Forelimb muscle (tissue), 1 donor: ENCODE data around the gene KLK6. TPM values are rescaled to one million over a fixed set of nuclear protein-coding genes. Genes with fewer than 3 reads are reported as not detected.

Source experiments
- DNase-seq: peaks from one replicate; pipeline ENCODE4 v3.0.0-alpha.2; 2013; ENCODE audit warnings: low read depth
- polyA plus RNA-seq: library from polyadenylated mRNA; unstranded; fragments of 120-200 nt; gene quantifications from one replicate; pipeline ENCODE4 v1.2.1, GENCODE V29; 2013; ENCODE audit not compliant: insufficient read length

KLK6 gene
- 0.10 TPM for polyA plus RNA-seq

DNA sequence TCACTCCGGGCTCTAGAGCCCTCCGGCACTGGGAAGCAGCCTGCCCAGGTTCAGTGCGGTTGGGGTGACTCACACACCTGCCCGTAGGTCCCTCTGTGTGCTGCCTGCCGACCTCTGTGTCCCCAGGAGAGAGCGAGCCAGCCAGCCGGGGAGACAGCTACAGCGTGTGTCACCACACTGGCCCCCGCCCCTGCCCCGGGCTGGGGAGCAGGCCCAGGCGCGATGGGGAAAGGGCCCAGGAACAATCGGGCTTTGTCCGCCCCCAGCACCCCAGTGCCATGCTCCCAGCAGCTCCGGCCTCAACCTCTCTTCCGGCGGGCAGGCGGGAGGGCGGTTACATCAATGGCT lies at the start of gene KLK6:
KLK6 (minus strand) TSS at position 179 of the 348 bp plus-strand sequence. CDS start 1,487 bp downstream, outside the sequence.
- no peak for DNase-seq

DNA sequence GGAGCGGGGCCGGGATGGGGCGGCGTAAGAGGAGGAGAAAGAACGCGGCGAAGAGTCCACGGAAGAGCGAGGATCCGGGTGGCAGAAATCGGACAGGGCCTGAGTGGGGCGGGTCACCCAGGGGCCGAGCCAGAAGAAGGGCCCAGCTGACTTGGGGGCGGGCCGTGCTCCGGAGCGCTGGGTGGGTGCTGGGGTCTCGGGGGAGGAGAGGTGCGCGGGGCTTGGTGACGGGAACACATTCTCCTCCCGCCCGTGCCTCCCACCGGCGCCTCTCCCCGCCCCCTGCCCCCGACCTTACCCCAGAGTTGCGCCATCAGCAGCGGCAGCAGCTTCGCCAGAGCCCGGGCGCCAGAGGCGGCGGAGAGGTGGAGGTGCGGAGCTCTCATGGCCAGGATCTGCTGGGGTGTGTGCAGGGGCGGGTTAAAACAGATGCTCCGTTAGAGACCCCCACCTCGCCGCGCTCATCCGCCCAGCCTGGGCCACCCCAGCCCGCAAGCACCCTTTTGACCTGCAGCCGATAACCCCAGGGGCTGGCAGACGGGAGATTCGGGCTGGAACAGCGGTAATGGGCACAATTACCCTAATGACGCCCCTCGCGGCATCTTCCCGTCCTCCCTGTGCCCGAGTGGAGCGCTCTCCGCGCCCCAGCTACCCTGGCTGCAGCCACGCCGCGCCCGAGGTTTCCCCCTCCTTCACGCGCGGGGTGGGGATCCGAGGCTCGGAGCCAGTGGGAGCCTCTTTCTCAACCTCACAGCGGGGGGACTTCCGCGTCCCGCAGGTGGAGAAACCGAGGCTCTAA lies 49.6 kb upstream of the KLK6 start:
- DNase-seq = no peak

DNA sequence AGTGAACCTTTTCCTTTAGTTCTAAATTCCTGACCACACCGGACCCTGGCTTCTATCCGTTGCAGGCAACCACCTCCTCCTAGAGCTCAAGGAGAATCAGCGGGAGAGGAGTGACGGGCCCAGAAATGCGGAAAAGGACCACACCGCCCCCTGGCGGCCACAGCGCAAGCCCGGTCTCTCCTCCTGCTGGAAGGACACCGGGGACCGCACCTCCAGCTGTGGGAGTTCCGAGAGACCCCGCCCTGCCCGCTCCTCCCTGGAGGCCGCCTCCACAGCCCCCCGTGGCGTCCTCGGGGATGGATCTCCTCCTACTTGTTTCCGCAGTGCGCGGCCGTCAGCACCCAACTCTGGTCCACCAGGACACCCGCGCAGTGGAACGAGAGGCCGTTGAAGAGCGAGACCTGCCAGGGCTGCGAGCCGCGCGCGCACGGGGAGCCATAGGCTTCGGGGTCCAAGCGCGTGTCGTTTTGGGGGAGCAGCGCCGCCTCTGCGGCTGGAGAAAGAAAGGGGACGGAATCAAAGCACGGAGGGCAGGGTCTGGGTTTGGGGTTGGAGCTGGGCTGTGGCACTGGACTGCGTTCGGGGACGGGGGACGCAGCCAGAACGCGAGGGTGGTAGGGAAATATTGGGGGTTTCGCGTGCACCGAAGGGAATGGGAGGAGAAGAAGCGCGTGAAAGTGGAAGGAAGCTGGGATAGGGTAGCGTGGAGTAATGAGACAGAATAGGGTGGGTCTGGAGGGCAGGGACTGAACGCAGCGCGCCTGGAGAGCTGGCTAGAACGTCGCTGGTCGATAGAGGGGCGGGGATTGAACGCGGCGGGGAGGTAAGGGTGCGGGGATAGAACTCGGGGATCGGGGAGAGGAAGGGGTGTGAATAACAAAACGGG lies 47.6 kb upstream of the KLK6 start:
- no peak for DNase-seq

DNA sequence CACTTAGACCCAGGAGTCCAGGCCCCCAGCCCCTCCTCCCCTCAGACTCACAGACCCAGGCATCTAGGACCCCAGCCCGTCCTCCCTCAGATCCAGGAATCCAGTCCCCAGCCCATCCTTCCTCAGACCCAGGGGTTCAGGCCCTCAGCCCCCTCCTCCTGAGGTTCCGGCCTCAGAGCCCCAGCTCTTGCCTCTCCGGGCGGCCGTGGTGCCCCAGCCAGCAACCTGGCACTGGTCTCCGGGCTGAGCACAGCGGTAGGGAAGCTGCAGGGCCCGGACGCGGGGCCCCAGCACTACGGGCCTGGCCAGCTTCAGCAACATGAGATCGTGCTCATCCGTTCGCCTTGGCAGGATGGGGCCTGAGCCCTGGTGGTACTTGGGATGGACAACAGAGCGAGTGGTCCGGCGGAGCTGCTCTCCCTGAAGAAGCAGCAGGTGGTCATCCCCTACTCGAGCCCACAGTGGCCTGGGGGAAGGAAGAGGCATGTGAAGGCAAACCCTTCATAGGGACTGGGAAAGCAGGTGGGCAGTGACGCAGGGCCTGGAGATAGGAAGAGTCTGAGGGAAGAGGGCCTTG lies 46.4 kb upstream of the KLK6 start:
- DNase-seq = no peak

DNA sequence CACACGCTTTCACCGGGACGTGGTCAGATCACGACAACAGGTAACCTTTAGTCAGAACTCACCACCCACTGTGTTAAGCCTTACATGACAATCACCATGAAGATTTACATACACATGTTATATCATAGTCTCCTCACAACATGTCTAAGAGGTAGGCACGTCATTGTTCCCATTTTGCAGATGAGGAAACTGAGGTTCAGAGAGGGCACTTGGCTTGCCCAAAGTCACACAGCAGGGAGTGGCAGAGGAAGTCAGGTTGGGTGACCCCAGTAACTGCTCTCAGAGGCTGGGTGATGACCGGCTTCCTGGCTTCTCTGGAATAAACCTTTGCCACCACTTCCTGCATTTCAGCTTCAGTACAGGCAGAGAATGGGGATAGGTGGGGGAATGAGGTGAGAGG lies 44.9 kb upstream of the KLK6 start:
- DNase-seq = no peak

DNA sequence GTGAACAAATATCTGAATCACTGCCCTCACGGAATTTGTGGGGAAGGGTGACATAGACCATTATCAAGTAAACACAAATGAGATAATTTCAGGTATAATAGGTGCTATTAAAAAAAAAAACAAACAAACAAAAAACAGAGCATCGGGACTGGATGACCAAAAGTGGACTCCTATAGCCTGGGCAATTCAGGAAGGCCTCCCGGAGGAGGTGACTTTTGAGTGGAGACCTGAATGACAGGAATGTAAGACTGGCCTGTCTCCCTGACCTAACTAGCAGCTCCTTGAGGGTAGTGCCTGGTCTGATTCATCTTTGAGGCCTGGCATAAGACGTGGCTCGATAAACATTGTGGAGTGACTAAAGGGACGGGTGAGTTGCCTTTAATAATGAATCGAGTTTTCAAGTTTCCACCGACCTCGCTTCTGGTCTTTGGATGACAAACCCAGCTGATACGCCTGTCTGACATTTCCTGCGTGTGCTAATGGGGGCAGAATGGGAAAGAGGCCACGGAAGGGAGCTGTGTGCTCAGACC lies 43.3 kb upstream of the KLK6 start:
- DNase-seq = no peak

DNA sequence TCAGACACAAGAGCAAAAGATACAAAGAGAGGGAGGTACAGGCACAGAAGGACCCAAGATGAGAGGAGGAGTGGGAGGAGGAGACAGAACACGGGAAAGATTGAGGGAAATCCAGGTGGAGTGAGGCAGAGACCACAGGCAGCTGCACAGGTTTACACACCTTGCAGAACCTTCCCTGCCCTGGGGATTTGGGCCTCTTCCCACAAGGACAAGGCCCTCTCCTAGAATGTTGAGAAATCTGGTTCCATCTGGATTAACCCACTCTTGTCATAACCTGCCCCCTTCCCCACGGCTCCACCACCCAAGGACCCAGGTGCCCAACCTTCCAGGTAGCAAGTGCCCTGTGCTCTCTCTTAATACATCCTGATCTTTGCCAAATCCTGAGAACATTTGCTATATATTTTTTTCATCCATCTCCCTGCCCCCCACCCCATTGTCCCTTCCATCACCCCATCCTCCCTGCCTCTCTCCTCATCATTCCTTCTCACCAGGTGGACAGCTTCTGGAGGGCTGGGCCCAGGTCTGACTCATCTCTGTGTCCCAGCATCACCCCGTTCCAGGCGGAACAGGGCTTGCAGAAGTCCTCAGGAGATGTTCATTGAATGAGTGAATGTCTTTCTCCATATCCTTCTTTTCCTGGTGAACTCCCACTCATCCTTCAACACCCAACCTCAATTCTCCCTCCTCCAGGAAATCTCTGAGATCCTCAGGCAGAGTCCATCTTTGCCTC lies 40.8 kb upstream of the KLK6 start:
- DNase-seq = no peak

DNA sequence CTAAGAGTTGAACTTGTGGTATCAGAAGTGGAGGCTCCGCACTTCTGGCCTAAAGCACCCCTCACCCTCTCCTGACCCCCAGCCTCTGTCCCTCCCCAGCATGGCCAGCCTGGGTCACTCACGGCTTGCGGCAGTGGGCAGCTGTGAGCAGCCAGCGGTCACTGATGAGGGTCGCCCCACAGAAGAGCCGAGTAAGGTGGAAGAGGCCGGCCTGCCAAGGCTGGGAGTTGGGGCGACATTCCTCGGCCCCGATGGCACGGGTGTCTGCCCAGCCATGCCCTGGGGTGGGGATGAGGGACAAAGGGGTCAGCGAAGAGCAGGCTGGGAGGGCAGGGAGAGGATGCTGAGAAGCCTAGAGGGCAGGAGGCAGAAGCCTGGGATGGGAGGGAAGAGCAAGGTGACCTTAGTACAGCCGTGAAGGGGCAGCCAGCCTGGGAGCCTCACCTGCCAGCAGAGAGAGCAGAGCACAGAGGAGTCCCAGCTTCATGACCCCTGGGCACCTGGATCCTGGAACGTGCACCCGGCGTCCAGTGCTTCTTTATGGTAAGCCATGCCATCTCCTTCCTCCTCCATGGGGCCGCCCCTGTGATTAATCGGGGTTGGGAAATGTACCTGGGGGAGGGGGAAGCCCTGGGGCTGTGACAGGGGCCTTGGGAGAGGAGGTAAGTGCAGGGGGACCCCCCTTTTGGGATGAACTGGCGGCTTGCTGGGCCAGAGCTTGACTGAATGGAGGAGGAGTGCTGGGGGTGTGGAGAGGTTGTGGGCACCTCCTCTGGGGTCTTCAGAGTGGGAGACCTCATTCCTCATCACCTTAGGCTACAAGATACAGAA lies 39.9 kb upstream of the KLK6 start:
- no peak for DNase-seq

DNA sequence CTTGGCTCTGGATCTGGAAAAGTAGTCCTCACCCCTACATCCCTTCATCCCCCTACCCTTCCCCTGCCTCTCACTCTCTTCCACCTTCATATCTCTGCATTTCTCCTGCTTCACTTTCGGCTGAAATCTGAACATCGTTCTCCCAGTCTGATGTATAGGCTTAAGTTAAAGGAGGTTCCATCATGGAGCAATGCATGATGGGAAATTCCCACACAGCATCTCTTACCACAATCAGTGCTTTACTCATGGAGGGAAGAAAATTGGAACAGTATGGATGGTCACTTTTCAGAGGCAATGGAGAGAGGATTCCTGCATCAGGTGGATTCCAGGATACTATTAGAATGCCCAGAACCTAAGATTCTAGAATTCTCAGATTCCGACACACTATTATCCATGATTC lies 38.1 kb upstream of the KLK6 start:
- no peak for DNase-seq

DNA sequence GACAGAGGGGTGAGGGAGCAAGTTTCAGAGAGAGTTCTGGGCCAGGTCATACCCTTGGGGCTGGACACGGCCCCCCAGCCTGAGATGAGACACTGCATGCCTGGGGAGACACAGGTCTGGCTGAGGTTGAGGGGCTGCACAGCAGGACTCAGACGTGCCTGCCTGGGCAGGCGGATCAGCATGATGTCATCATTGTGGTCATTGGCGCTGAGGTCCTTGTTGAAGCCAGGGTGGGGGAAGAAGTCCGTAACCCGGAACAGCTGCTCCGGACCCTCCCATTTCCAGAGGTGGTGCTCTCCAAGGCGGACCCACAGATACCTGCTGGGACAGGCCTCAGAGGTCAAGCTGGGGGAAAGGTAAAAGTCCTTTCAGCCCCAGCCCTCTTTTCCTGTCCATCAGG lies 37.0 kb upstream of the KLK6 start:
- DNase-seq = no peak

DNA sequence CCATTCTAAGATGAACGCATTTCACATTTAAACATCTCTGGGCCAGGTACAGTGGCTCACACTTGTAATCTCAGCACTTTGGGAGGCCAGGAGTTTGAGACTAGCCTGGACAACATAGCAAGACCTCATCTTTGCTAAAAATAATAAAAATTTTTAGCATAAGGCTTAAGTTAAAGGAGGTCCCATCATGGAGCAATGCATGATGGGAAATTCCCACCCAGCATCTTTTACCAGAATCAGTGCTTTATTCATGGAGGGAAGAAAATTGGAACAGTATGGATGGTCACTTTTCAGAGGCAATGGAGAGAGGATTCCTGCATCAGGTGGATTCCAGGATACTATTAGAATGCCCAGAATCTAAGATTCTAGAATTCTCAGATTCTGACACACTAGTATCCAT lies 35.9 kb upstream of the KLK6 start:
- DNase-seq = no peak

DNA sequence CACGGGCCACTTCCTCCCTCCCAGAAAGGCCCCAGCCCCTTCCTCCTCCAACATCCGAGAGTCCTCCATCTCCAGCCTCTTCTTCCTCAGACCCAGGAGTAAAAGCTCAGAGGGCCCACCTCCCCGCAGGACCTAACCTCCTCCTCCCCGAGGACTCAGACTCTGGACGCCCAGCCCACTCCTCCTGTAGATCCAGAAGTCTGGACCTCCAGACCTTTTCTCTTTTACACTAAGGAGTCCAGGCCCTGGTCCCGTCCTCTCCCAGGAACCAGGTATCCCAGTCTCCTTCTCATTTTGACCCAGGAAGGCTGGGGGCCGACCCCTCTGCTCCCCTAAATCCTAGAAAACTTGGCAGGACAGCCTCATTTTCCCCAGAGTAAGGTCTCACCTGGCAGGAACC lies 33.9 kb upstream of the KLK6 start:
- no peak for DNase-seq

DNA sequence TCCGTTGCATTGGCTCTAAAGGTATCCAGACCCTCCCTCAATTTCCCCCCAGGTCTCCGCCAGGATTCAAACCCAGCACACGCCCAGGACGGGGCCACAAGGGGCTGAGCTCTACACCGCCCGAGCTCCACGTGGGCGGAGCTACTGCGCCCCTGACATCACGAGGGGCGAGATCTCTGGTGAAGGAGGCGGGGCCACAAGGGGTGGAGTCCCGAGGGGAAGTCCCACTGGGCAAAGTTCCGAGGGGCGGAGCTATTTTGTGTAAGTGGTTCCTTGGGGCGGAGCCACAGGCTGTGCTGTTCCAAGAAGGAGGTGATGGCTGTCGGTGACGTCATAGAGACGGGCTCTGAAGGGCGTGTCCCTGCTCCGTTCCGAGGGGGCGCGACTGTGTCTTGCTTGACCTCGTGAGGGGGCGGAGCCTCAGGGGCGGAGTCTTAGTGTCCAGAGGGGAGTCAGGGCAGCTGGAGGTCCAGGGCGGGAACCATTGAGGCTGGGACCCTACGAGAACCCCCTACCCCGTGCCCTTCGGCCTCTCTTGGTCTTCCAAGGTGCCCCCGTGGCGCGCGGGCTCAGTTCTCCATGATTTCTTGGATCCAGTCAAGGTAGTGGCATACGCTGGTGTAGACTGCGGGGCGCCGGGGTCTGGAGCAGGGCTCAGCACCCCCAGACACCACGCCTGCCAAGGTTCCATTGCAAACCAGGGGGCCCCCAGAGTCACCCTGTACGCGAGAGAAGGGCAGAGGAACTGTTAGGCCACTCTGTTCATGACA lies 33.3 kb upstream of the KLK6 start:
- DNase-seq = no peak

DNA sequence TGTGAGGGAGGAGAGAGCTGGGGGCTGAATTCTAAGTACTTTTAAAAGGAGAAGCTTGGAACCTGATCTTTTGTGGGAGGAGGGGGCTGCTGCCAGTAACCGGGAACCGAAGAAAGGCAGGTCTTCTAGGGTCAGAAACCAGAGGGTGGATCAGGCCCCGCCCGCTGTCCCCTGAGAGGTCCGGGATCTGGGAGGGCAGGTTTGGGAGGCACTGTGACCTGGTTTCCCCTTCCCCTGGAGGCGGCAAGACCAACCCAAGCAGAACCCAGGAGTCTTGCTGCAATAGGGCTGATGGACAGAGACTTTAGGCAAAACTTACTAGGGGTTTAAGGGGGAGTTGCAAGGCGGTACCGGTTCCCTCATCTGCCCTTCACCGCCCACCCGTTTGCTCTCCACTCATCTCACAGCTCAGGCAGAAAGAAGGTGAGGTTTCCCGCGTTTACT lies 32.7 kb upstream of the KLK6 start:
- DNase-seq = no peak

DNA sequence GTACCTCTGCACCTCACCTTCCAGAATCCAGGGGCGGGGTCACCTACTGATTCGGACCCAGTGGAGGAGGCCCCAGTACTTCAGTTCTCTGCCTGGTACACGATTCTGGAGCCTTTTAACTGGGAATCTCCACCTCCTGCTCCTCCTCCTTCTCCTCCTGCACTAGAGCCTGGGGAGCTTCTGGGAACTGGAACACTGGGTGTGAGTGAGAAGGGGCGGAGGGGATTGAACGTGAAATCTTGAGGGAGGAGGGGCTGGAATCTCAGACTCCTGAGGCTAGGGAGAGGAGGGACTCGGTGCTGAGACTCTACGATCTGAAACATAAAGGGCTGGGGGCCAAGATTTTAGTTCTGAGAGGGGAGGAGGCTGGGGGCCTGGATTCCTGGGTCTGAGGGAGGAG lies 32.1 kb upstream of the KLK6 start, which contains the start of gene KLK8:
KLK8 (minus strand) TSS at position 90 of the 400 bp plus-strand sequence. CDS start 437 bp downstream, outside the sequence.
- no peak for DNase-seq

DNA sequence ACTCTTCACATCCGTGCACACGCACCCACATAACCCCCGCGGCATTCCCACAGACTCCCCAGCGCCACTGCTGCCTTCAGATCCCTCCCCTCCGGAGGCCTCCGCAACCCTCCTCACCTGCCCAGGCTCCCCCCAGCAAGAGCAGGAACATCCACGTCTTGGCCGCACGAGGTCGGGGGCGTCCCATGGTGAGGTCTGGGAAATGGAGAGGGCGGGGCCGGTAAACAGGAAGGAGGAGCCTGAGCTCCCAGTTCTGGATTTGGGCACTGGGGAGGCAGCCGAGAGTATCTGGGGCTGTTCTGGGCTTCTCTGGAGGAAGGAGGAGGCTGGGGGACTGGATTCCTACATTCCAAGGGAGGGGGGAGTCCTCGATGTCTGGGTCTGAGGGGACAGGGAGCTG lies 31.6 kb upstream of the KLK6 start:
- no peak for DNase-seq

DNA sequence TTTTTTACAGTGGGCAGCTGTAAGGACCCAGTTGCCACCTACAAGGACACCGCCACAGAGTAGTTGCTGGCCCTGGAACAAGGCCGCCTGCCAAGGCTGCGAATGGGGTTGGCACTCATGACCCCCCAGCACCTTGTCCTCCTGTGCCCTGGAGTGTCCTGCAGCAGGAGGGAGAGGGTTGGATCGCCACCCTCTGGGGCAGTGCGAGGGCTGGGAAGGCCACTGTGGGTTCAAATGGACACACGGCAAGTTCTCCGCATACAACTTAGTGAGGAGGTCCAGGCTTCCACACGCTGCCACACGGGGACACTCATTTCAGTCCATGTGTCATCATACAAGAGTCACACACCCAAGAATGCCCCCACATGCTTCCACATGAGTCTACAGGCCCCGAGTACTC lies 31.0 kb upstream of the KLK6 start:
- DNase-seq = no peak

DNA sequence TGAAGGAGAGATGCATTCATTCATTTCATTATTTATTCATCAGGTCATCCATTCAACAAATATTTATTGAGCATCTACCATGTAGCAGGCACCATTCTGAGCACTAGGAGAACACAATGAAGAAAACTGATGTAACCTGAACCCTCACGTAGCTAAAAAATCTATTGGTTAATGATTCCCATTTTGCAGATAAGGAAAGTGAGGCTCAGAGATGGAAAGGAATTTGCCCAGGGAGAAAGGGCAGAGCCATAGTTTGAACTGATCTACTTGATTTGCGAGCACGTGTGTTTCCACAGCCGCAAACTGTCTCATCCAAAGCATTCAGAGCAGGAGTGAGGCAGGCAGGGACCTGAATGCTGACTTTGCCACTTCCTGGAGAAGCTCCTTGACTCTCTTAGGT lies 29.3 kb upstream of the KLK6 start:
- DNase-seq = no peak

DNA sequence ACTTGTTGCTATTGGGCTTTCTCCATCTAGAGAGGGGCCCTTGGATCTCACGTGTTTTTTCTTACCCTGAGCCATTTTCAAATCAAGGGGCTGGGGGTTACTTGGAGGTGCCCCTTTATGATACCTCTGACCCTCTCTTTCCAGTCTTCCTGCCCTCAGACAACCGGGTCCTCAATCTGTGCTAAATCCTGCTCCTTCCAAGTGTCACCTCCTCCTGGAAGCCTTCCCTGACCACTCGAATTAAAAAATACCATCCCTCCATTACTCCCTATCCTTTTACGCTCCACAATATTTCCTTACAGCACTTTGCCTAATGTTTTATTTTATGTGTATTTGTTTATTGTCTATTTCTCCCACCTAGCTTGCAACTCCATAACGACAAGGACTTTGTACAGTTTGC lies 28.7 kb upstream of the KLK6 start:
- no peak for DNase-seq

DNA sequence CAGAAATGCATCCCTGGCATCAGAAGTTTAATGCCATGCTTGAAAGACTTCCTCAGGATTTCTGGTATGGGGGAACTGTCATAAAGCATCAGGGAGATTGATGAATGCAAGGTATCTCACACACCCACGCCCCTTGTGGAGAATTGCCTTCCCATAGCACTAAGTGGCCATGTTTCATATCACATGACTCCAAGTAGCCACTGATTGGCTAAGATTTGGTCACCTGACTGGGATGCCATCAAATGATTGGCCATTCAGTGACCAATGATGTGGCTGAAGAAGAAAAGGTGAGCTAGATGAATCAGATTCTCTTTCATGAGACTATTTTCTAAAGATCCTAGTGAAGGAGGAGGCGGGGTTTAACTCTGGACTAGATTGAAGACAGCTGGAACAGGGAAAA lies 24.7 kb upstream of the KLK6 start:
- DNase-seq = no peak
